ENCODE results near the gene PDCD2L.
"Not testable (repeated sequence)": the region's sequence is repeated elsewhere in the genome, so short reads cannot be mapped to it uniquely, and the experiment has no call there.

PDCD2L gene

GRCh38 chr19:34411216-34411615 is 7.0 kb downstream of the PDCD2L start:
- DNase-seq (ENCODE audit: low read depth), result no peak

- DNase-seq (ENCODE audit: low read depth), result no peak
These were observed 11.9 kb downstream of the PDCD2L start for GRCh38 chr19:34416021-34416545.

- no peak for DNase-seq (ENCODE audit: low read depth)
These were observed 14.1 kb downstream of the PDCD2L start for GRCh38 chr19:34418300-34418699.

GRCh38 chr19:34426096-34426661 is 22.0 kb downstream of the PDCD2L start:
- DNase-seq (ENCODE audit: low read depth), result no peak

- peak; percentile 9 for DNase-seq (ENCODE audit: low read depth)
These were observed 24.5 kb downstream of the PDCD2L start for GRCh38 chr19:34428549-34429285.

- no peak for DNase-seq (ENCODE audit: low read depth)
These were observed 25.4 kb downstream of the PDCD2L start for GRCh38 chr19:34429553-34429952.

- peak; percentile 8 for DNase-seq (ENCODE audit: low read depth)
These were observed 26.8 kb downstream of the PDCD2L start for GRCh38 chr19:34430738-34431625.

GRCh38 chr19:34431681-34432402 is 27.6 kb downstream of the PDCD2L start:
- DNase-seq (ENCODE audit: low read depth), result no peak

- no peak for DNase-seq (ENCODE audit: low read depth)
These were observed 28.6 kb downstream of the PDCD2L start for GRCh38 chr19:34432797-34433196.

- no peak for DNase-seq (ENCODE audit: low read depth)
These were observed 32.5 kb downstream of the PDCD2L start for GRCh38 chr19:34436716-34437115.

- no peak for DNase-seq (ENCODE audit: low read depth)
These were observed 44.0 kb downstream of the PDCD2L start for GRCh38 chr19:34448191-34448590.

- no peak for DNase-seq (ENCODE audit: low read depth)
These were observed 48.5 kb downstream of the PDCD2L start for GRCh38 chr19:34452723-34453122.

GRCh38 chr19:34454091-34454490 is 49.9 kb downstream of the PDCD2L start:
- DNase-seq (ENCODE audit: low read depth), result no peak

GRCh38 chr19:34454685-34455084 is 50.5 kb downstream of the PDCD2L start:
- no peak for DNase-seq (ENCODE audit: low read depth)

- DNase-seq (ENCODE audit: low read depth), result not testable (repeated sequence)
These were observed 51.7 kb downstream of the PDCD2L start for GRCh38 chr19:34455783-34456480.

GRCh38 chr19:34457446-34457845 is 53.2 kb downstream of the PDCD2L start:
- no peak for DNase-seq (ENCODE audit: low read depth)

- no peak for DNase-seq (ENCODE audit: low read depth)
These were observed 54.5 kb downstream of the PDCD2L start for GRCh38 chr19:34458677-34459076.

- no peak for DNase-seq (ENCODE audit: low read depth)
These were observed 55.4 kb downstream of the PDCD2L start for GRCh38 chr19:34459614-34460013.

GRCh38 chr19:34461375-34462100 is 57.3 kb downstream of the PDCD2L start:
- no peak for DNase-seq (ENCODE audit: low read depth)

- DNase-seq (ENCODE audit: low read depth), result not testable (repeated sequence)
These were observed 60.6 kb downstream of the PDCD2L start for GRCh38 chr19:34464785-34465184.

GRCh38 chr19:34468409-34468808 is 64.2 kb downstream of the PDCD2L start:
- no peak for DNase-seq (ENCODE audit: low read depth)

Data from T-helper 22 cell (primary cell).